HUES6 (cell line): ENCODE data around the gene MAP2K2.

Experiments
- H3K27ac ChIP-seq: 2 replicates; pipeline ENCODE4 v1.7.0; 2013; ENCODE audit warnings: low read depth, mild to moderate bottlenecking, low read length, inconsistent platforms
- H3K27me3 ChIP-seq: 2 replicates; pipeline ENCODE4 v1.6.1; 2013; ENCODE audit warnings: low read length; ENCODE audit not compliant: control insufficient read depth, insufficient read depth
- H3K36me3 ChIP-seq: 2 replicates; pipeline ENCODE4 v1.6.1; 2013; ENCODE audit warnings: low read length; ENCODE audit not compliant: control insufficient read depth, insufficient read depth
- H3K4me1 ChIP-seq: 2 replicates; pipeline ENCODE4 v1.6.1; 2013; ENCODE audit warnings: low read length; ENCODE audit not compliant: control insufficient read depth, insufficient read depth
- H3K4me3 ChIP-seq: 2 replicates; pipeline ENCODE4 v1.5.1; 2013; ENCODE audit warnings: low read depth, low read length
- H3K9ac ChIP-seq: one replicate; pipeline ENCODE4 v1.6.1; 2013; ENCODE audit warnings: mild to moderate bottlenecking, low read length
- H3K9me3 ChIP-seq: 2 replicates; pipeline ENCODE4 v1.6.1; 2013; ENCODE audit warnings: low read depth, low read length; ENCODE audit not compliant: control insufficient read depth, insufficient read depth

Gene MAP2K2

DNA sequence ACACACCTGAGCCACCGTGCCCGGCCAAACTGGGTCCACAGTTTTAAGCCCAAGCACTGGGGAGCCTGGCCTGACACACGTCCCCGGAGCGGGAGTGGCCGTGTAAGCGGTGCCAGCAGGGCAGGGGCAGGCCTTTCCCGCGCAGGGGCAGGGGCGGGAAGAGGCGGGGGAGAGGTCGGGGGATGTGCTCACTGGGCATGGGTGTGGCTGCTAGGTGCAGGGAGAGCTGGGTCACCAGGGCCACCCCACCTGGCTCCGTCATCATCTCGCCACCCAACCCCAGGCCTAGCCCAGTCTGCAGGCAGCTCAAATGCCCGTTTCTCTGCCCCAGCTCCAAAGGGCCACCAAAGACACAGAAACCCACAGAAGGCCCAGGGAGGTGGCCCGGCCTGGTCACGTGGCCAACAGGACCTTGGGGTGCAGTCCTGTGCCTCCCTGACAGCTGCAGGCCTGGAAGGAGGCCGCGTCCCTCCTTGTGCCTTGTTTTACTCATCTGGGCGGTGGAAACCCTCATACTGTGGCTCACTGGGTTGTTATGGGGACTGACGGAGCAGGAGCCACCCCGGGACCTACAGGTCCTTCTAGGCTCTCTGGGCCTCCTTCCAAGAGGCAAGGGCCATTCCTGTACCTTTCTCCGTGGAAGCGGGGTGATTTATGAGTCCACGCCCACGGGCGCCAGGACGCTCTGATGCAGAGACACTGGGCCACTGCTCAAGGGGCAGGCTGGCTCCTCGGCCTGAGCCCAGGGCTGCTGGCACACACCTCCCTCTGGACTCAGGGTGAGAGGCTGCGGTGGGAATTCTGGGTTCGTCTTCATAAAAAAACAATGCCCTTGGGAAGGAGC, 27.7 kb downstream of the MAP2K2 start:
- H3K27me3 ChIP-seq = no peaks in the 10 kb centered on the region
- H3K9ac ChIP-seq = no peak overlapping the region
- H3K4me3 ChIP-seq = no peak overlapping the region
- H3K9me3 ChIP-seq = no peaks in the 10 kb centered on the region
- H3K36me3 ChIP-seq = peaks cover 88% of the 10 kb centered on the region
- H3K4me1 ChIP-seq = no peaks in the 10 kb centered on the region
- H3K27ac ChIP-seq = no peak overlapping the region

DNA sequence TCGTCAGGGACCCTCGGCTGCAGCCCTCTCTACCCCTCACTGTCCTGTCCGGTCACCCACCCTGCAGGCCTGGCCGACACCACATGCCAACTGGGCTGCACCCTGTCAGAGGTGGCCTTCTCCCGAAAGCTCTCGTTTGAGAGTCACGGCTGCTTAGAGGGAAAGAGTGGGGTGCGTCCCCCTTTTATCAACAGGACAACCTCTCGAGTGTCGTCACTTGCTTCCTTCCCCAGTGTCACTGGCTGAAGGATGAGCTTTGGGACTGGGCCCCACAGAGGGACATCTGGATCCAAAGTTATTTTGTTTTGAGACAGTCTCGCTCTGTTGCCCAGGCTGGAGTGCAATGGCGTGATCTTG, 28.5 kb downstream of the MAP2K2 start:
- Histone ChIP-seq H3K27ac (no peak overlapping the region), H3K27me3 (no peaks in the 10 kb centered on the region), H3K4me1 (no peaks in the 10 kb centered on the region), H3K9me3 (no peaks in the 10 kb centered on the region), H3K36me3 (peaks cover 86% of the 10 kb centered on the region), H3K9ac (no peak overlapping the region), H3K4me3 (no peak overlapping the region)

DNA sequence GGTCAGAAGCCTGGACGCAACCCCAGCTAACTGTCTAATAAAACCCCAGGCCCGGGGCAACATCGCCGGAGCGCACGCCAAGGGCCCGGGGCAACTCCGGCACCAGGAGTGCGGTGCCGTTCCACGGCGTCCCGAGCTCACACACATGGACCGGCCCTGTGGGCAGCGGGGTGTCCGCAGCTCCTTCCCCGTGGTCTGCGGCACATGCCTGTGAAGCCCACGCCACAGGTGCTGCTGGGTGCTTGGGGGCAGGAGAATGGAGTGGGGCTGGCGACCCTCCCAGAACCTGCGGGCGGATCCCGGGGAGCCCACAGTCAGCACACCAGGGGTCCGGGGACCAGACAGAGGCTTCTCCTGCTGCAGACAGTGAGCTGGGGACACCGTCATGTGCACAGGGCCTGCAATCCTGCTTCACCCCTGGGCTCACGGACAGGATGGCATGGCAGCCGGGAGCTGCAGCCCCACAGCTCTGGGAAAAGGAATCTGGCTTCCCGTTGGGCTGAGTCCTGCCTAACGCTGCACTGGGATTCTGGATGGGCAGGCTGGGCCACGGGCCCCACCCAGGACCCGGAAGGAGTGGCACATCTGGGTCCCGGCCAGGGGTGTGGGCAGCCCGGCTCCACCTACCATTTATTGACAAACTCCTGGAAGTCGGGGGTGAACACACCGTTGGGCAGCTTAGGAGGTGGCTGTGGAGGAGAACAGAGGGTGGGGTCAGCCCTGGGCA, 29.0 kb downstream of the MAP2K2 start:
- no peaks in the 10 kb centered on the region for H3K27me3 ChIP-seq
- no peaks in the 10 kb centered on the region for H3K9me3 ChIP-seq
- H3K9ac ChIP-seq = no peak overlapping the region
- no peak overlapping the region for H3K27ac ChIP-seq
- no peaks in the 10 kb centered on the region for H3K4me1 ChIP-seq
- H3K36me3 ChIP-seq = peaks cover 86% of the 10 kb centered on the region
- H3K4me3 ChIP-seq = no peak overlapping the region

DNA sequence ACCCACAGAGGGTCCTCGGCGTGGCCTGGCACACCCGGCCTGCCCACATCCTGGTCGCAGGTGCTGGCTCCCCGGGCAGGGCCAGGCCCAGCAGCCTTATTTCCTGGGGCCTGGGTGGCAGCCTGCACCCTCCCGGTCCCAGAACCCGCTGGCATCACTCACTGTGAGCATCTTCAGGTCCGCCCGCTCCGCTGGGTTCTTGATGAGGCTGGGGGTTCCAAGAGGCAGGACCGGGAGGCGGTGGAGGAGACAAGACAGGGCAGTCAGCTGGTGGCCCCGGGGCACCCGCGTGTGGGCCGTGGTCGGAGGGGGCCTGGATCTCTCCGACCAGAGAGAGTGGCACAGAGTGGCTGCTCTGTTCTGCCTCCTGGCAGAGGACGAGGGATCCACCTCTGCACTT, 29.6 kb downstream of the MAP2K2 start:
- Histone ChIP-seq H3K4me3 (no peak overlapping the region), H3K4me1 (no peaks in the 10 kb centered on the region), H3K27me3 (no peaks in the 10 kb centered on the region), H3K9me3 (no peaks in the 10 kb centered on the region), H3K9ac (no peak overlapping the region), H3K36me3 (peaks cover 88% of the 10 kb centered on the region), H3K27ac (no peak overlapping the region)

DNA sequence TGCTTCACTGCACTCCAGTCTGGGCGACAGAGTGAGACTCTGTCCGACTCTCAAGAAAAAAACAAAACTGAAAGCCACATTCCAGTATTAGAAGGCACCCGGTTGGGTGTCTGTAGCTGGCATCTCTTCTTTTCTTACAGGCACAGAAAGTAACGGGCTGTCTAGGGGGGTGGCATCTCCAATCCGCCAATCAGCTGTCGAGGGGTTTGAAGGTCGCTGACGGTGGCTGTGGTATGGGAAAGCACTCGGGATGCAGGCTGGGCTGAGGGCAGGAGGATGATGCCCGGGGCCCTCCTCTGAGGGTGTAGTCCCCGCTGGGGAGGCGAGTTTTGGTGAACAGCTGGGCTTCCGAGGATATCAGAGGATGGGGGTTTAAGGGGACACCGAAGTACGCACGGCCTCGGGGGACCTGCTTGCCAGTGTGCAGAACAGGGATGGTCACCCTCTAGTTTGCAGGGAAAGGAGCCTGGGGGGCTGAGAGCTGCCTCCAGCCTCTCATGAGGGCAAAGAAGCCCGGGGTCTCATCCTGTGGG, 30.2 kb downstream of the MAP2K2 start:
- Histone ChIP-seq H3K27ac (no peak overlapping the region), H3K4me1 (no peaks in the 10 kb centered on the region), H3K9me3 (no peaks in the 10 kb centered on the region), H3K9ac (no peak overlapping the region), H3K27me3 (no peaks in the 10 kb centered on the region), H3K4me3 (no peak overlapping the region), H3K36me3 (peaks cover 84% of the 10 kb centered on the region)

DNA sequence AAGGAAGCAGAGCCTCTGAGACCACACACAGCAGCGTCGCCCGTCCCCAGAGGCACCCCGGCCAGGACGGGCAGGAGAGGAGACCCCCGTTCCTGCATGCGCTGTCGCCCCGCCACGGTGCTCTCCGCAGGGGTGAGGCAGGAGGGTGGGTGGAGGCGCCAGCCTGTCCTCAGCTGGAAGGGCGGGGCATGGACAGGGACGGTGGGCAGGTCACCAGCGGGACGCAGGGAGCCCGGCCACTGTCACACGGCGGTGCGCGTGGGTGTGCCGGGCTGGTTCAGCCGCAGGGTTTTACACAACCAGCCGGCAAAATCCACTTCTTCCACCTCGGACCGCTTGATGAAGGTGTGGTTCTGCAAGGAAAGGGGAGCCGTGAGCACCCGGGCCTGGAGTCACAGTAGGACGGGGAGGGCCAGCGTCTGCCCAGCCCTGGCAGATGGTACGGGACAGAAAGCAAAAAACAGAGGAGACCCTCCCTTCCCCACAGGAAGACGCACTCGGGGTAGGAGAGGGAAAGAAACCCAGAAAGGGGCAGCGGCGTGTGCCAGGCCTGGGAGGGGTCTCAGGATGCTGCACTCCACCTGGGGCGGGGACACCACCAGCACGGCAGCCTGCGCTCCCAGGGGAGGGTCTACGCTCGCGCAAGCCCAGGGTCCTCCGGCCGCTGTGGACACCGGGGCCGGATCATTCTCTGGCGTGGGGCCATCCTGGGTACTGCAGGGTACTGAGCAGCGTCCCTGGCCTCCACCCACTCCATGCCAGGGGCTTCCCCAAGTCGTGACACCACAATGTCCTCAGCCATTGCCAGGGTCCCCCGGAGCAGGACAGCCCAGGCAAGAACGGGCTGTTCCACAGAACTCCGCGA, 33.3 kb downstream of the MAP2K2 start:
- Histone ChIP-seq H3K4me1 (no peaks in the 10 kb centered on the region), H3K9ac (no peak overlapping the region), H3K36me3 (peaks cover 56% of the 10 kb centered on the region), H3K27ac (no peak overlapping the region), H3K4me3 (no peak overlapping the region), H3K27me3 (no peaks in the 10 kb centered on the region), H3K9me3 (no peaks in the 10 kb centered on the region)

DNA sequence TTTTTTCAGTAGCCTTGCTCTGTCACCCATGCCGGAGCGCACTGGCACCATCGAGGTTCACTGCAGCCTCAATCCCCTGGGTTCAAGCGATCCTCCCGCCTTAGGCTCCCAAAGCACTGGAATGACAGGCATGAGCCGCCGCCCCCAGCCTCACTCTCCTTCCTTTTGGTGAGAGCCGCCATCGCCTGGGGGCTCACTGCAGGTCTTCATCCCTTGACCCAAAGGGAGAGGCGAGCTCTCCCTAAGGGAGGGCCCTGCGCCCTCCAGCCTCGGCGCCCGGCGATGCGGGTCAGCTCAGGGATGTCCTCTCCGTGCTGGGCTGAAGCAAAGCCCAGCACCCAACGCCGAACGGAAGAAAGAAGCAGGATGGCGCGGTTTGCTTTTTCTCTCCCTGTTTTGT, 34.0 kb downstream of the MAP2K2 start:
- Histone ChIP-seq H3K36me3 (peaks cover 50% of the 10 kb centered on the region), H3K27ac (no peak overlapping the region), H3K9ac (no peak overlapping the region), H3K4me3 (no peak overlapping the region), H3K4me1 (no peaks in the 10 kb centered on the region), H3K27me3 (no peaks in the 10 kb centered on the region), H3K9me3 (no peaks in the 10 kb centered on the region)

DNA sequence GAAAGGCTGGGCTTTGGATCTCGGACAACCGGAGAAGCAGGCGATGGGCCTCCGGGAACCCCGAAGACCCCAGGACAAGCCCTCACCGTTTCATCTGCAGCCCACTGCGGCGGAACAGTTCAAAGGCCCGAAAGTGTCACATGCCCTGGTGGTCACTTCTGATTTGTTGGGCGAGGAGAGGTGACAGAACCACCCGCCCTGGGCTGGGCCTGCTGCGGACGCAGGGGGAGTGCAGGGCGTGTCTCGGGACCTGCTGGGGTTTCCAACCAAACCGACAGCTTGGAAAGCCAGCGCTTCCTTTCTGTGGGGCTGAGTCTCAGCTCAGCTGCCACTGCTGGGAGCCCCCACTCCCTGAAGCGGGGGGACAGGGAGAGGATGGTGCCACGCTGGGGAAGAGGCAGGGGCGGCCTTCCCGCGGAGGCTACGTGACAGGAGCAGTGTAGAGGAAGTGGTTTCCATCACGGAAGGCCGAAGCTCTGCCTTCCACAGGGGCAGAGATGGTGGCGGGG, 34.5 kb downstream of the MAP2K2 start:
- no peak overlapping the region for H3K9ac ChIP-seq
- H3K27me3 ChIP-seq = no peaks in the 10 kb centered on the region
- H3K36me3 ChIP-seq = peaks cover 45% of the 10 kb centered on the region
- H3K27ac ChIP-seq = no peak overlapping the region
- no peaks in the 10 kb centered on the region for H3K4me1 ChIP-seq
- no peak overlapping the region for H3K4me3 ChIP-seq
- H3K9me3 ChIP-seq = no peaks in the 10 kb centered on the region

DNA sequence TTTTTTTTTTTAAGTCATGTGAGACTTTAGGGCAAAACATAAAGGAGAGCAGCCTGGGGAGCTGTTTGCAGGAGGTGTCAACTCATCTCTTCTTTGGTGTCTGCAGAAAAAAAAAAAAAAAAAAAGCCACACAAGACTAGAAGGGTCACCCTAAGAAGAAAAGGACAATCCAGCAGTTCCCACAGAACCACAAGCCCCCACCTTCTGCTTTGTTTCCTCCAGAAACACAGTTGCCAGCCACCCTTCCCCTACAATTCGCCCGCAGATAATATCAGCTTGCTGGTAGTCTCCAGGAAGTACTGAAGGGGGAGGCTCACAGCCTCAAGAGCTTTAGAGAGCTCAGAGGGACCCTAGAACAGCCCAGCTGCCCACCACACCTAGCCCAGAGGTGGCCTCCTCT, 34.9 kb downstream of the MAP2K2 start:
- Histone ChIP-seq H3K36me3 (peaks cover 41% of the 10 kb centered on the region), H3K4me3 (no peak overlapping the region), H3K4me1 (0 out of 2 replicates have a peak, but pooled peaks cover 4% of the 10 kb centered on the region), H3K9ac (no peak overlapping the region), H3K27me3 (no peaks in the 10 kb centered on the region), H3K9me3 (no peaks in the 10 kb centered on the region), H3K27ac (no peak overlapping the region)

DNA sequence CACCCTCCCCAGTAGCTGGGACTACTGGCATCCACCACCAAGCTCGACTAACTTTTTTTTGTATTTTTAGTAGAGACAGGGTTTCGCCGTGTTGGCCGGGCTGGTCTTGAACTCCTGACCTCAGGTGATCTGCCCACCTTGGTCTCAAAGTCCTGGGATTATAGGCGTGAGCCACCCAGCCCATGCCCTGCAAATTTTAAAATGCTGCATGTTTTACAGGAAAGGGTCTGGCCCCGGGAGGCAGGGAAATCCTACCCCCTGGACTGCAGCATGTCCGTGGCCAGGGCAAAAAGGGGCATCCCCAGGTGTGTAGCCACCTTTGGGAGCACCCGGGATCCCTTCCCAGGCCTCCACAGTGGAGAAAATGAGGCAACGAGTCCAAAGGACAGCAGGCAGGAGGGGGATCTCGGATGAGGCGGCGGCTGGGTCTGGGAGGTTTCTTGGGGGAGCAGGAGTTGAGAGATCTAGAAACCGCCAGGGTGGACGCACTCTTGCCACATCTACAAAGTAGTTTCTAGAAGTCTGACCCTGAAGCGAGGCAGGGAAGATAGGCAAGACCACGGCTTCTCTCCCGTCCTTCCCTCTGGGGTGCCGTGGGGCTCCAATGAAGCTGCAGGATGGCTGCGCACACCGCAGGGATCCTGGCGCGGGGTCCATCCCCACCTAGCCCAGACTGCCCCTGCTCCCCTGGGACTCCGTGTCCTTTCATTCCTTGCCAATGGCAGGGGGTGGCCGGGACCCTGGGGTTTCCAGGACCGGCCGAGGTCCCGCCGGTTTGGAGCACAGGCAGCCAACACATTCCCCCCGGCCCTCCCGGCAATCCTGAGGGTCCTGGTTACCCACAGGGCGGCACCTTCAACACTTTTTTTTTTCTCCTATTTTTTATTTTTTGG, 35.9 kb downstream of the MAP2K2 start:
- H3K4me3 ChIP-seq = no peak overlapping the region
- no peak overlapping the region for H3K9ac ChIP-seq
- no peak overlapping the region for H3K27ac ChIP-seq
- H3K36me3 ChIP-seq = peaks cover 32% of the 10 kb centered on the region
- no peaks in the 10 kb centered on the region for H3K27me3 ChIP-seq
- 0 out of 2 replicates have a peak, but pooled peaks cover 5% of the 10 kb centered on the region for H3K4me1 ChIP-seq
- no peaks in the 10 kb centered on the region for H3K9me3 ChIP-seq
